ENCODE data around the gene TLCD1.

TLCD1 gene

GRCh38 chr17:28725660-28726225, 290 bp downstream of the TLCD1 start (continued):
- TF ChIP-seq OSR2 (tag by site-specific recombination; IDR thresholded peaks at IDR 0.05) (peak; percentile 51), ZBTB20 (tag by site-specific recombination; IDR thresholded peaks at IDR 0.05) (peak; percentile 87), ZNF426 (tag by site-specific recombination; IDR thresholded peaks at IDR 0.05) (no peak), ZNF157 (tag by site-specific recombination; IDR thresholded peaks at IDR 0.05) (no peak), ZNF24 (tag by site-specific recombination; IDR thresholded peaks at IDR 0.05) (no peak; the same call in 1 of the 2 replicates), KLF9 (tag by site-specific recombination; IDR thresholded peaks at IDR 0.05; ENCODE audit: low read depth) (no peak; the same call in 1 of the 2 replicates), ZNF221 (tag by site-specific recombination; IDR thresholded peaks at IDR 0.05; ENCODE audit: borderline replicate concordance) (no peak), ZNF843 (tag by site-specific recombination; IDR thresholded peaks at IDR 0.05) (peak; percentile 52; the same call in 1 of the 2 replicates), ZNF585B (tag by site-specific recombination; IDR thresholded peaks at IDR 0.05) (0 out of 2 replicates have a peak, but pooled peaks have one; percentile 16), SP2 (tag by site-specific recombination; IDR thresholded peaks at IDR 0.05) (peak; percentile 38), ZNF280C (tag by site-specific recombination; IDR thresholded peaks at IDR 0.05) (no peak), ZNF513 (tag by site-specific recombination; IDR thresholded peaks at IDR 0.05) (no peak), ZNF155 (tag by site-specific recombination; IDR thresholded peaks at IDR 0.05) (no peak), ZNF398 (tag by site-specific recombination; IDR thresholded peaks at IDR 0.05) (peak; percentile 28; the same call in 1 of the 2 replicates), HIC1 (tag by site-specific recombination; IDR thresholded peaks at IDR 0.05) (peak; percentile 68), ZNF558 (tag by site-specific recombination; IDR thresholded peaks at IDR 0.05) (no peak), ZNF785 (tag by site-specific recombination; IDR thresholded peaks at IDR 0.05) (peak; percentile 58; the same call in 1 of the 2 replicates), GLI4 (tag by site-specific recombination; IDR thresholded peaks at IDR 0.05) (peak; percentile 17; the same call in 1 of the 2 replicates), ZNF624 (tag by site-specific recombination; IDR thresholded peaks at IDR 0.05) (no peak), ZNF324 (tag by site-specific recombination; IDR thresholded peaks at IDR 0.05) (no peak), ZFP41 (tag by site-specific recombination; IDR thresholded peaks at IDR 0.05; ENCODE audit: borderline replicate concordance) (no peak), GFI1B (tag by site-specific recombination; IDR thresholded peaks at IDR 0.05) (no peak), TRIM28 (IDR thresholded peaks at IDR 0.05; ENCODE audit: borderline replicate concordance, low read length) (no peak), CTCF (tag by site-specific recombination; IDR thresholded peaks at IDR 0.05) (peak; percentile 50), ZNF518A (tag by site-specific recombination; conservative IDR thresholded peaks at IDR 0.05; ENCODE audit: low read depth) (no peak), ZNF48 (tag by site-specific recombination; IDR thresholded peaks at IDR 0.05) (no peak)
